Measurements from ENCODE around the gene ANTXR1.

ANTXR1 gene

GRCh38 chr2:69190743-69191404 is 177.9 kb downstream of the ANTXR1 start:
- DNase-seq (ENCODE audit: extremely low read depth, low read depth) = no peak
- TF ChIP-seq CTCF (IDR thresholded peaks at IDR 0.05; ENCODE audit: low read depth, low read length) = no peak

- no peak for TF ChIP-seq CTCF (IDR thresholded peaks at IDR 0.05; ENCODE audit: low read depth, low read length)
- DNase-seq (ENCODE audit: extremely low read depth, low read depth) = peak; percentile 41
Observed at GRCh38 chr2:69191634-69192033, 178.7 kb downstream of the ANTXR1 start.

GRCh38 chr2:69192176-69192945 is 179.4 kb downstream of the ANTXR1 start:
- DNase-seq (ENCODE audit: extremely low read depth, low read depth) = no peak
- no peak for TF ChIP-seq CTCF (IDR thresholded peaks at IDR 0.05; ENCODE audit: low read depth, low read length)

DNA sequence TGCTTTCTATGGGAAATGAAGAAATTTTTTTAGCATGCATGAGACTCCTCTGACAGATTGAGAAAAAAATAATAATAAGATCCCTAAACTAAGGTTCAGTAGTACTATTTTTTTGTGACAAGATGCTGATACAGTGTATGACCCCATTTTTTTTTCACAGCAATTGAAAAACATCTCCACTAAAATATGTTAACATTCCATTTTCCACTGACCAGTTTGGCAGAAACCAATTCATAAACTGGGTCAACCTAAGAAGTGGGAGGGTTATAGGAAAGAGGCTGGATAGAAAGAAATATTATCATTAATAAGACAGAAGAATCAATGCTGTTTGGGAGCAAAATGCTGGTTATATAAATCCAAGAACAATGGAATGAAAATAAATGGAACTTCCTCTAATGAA is 182.7 kb downstream of the ANTXR1 start:
- TF ChIP-seq CTCF (IDR thresholded peaks at IDR 0.05; ENCODE audit: low read depth, low read length) = no peak
- DNase-seq (ENCODE audit: extremely low read depth, low read depth) = no peak

GRCh38 chr2:69196327-69197117 is 183.5 kb downstream of the ANTXR1 start:
- TF ChIP-seq CTCF (IDR thresholded peaks at IDR 0.05; ENCODE audit: low read depth, low read length) = no peak
- DNase-seq (ENCODE audit: extremely low read depth, low read depth) = peak; percentile 34

GRCh38 chr2:69200107-69200520 is 187.1 kb downstream of the ANTXR1 start:
- no peak for TF ChIP-seq CTCF (IDR thresholded peaks at IDR 0.05; ENCODE audit: low read depth, low read length)
- DNase-seq (ENCODE audit: extremely low read depth, low read depth) = peak; percentile 90

- TF ChIP-seq CTCF (IDR thresholded peaks at IDR 0.05; ENCODE audit: low read depth, low read length) = no peak
- DNase-seq (ENCODE audit: extremely low read depth, low read depth) = no peak
Observed at GRCh38 chr2:69201259-69201658, 188.3 kb downstream of the ANTXR1 start.
